ENCODE measurements around the gene KCNIP4. TPM values are rescaled to one million over a fixed set of nuclear protein-coding genes. Genes with fewer than 3 reads are reported as not detected.

The KCNIP4 gene
- total RNA-seq, 1 donor from 2014 or later = 3.3 TPM

GRCh38 chr4:21191317-21191716 is 757.3 kb downstream of the KCNIP4 start:
- no peak for DNase-seq (ENCODE audit: low spot score)

GRCh38 chr4:21184788-21185187 is 763.8 kb downstream of the KCNIP4 start:
- no peak for DNase-seq (ENCODE audit: low spot score)

GRCh38 chr4:21181716-21182115 is 766.9 kb downstream of the KCNIP4 start:
- DNase-seq (ENCODE audit: low spot score) = no peak

GRCh38 chr4:21177871-21178270 is 770.7 kb downstream of the KCNIP4 start:
- no peak for DNase-seq (ENCODE audit: low spot score)

GRCh38 chr4:21177092-21177491 is 771.5 kb downstream of the KCNIP4 start:
- DNase-seq (ENCODE audit: low spot score) = no peak

GRCh38 chr4:21167711-21168110 is 780.9 kb downstream of the KCNIP4 start:
- DNase-seq (ENCODE audit: low spot score) = no peak

- DNase-seq (ENCODE audit: low spot score) = no peak
Measured at GRCh38 chr4:21155367-21155766, 793.2 kb downstream of the KCNIP4 start.

- no peak for DNase-seq (ENCODE audit: low spot score)
Measured at GRCh38 chr4:21139327-21139726, 809.2 kb downstream of the KCNIP4 start.

GRCh38 chr4:21136051-21136630 is 812.4 kb downstream of the KCNIP4 start:
- no peak for DNase-seq (ENCODE audit: low spot score)

GRCh38 chr4:21134994-21135393 is 813.6 kb downstream of the KCNIP4 start:
- no peak for DNase-seq (ENCODE audit: low spot score)

GRCh38 chr4:21130606-21131005 is 818.0 kb downstream of the KCNIP4 start:
- no peak for DNase-seq (ENCODE audit: low spot score)

GRCh38 chr4:21126014-21126512 is 822.5 kb downstream of the KCNIP4 start:
- no peak for DNase-seq (ENCODE audit: low spot score)

GRCh38 chr4:21118301-21118700 is 830.3 kb downstream of the KCNIP4 start:
- DNase-seq (ENCODE audit: low spot score) = no peak

- DNase-seq (ENCODE audit: low spot score) = no peak
Measured at GRCh38 chr4:21117541-21118180, 830.9 kb downstream of the KCNIP4 start.

- no peak for DNase-seq (ENCODE audit: low spot score)
Measured at GRCh38 chr4:21113496-21114223, 834.9 kb downstream of the KCNIP4 start.

GRCh38 chr4:21102667-21103066 is 845.9 kb downstream of the KCNIP4 start:
- DNase-seq (ENCODE audit: low spot score) = no peak

- no peak for DNase-seq (ENCODE audit: low spot score)
Measured at GRCh38 chr4:21097865-21098264, 850.7 kb downstream of the KCNIP4 start.

- no peak for DNase-seq (ENCODE audit: low spot score)
Measured at GRCh38 chr4:21097026-21097425, 851.5 kb downstream of the KCNIP4 start.

GRCh38 chr4:21092531-21092930 is 856.0 kb downstream of the KCNIP4 start:
- DNase-seq (ENCODE audit: low spot score) = no peak

GRCh38 chr4:21090094-21090666 is 858.4 kb downstream of the KCNIP4 start:
- no peak for DNase-seq (ENCODE audit: low spot score)

- no peak for DNase-seq (ENCODE audit: low spot score)
Measured at GRCh38 chr4:21083413-21083812, 865.2 kb downstream of the KCNIP4 start.

GRCh38 chr4:21077967-21078366 is 870.6 kb downstream of the KCNIP4 start:
- DNase-seq (ENCODE audit: low spot score) = no peak

- no peak for DNase-seq (ENCODE audit: low spot score)
Measured at GRCh38 chr4:21067351-21067750, 881.2 kb downstream of the KCNIP4 start.
